Uterus (tissue), 2 donors: ENCODE data around the gene SPOPL.

Source experiments
- CTCF ChIP-seq, 4 experiments: fragments of 200-600 bp in 2 of 4; fragments of 450-650 bp in 2 of 4; sonication (generic) in 2 of 4; IDR thresholded peaks; one replicate each; pipeline ENCODE4 v1.5.1; 2016 to 2019; ENCODE audit warnings: antibody characterized with exemption in 4 of 4, mild to moderate bottlenecking in 2 of 4, moderate library complexity in 1 of 4
- POLR2A ChIP-seq, 2 donors: fragments of 450-650 bp; IDR thresholded peaks; one replicate each; pipeline ENCODE4 v1.6.1; 2016; ENCODE audit warnings: antibody characterized with exemption in 2 of 2, mild to moderate bottlenecking in 1 of 2, moderate library complexity in 1 of 2

GRCh38 chr2:138565230-138565598 lies 63.6 kb downstream of the SPOPL start:
- TF ChIP-seq CTCF (IDR thresholded peaks at IDR 0.05) (no peak), POLR2A (IDR thresholded peaks at IDR 0.05) (no peak)
